Prostate gland (tissue), 2 donors: ENCODE data around the gene MED12L. TPM values are rescaled to one million over a fixed set of nuclear protein-coding genes. Genes with fewer than 3 reads are reported as not detected.

Experiments used
- DNase-seq: peaks from one replicate; pipeline ENCODE4 v3.0.0-alpha.2; 2019; ENCODE audit warnings: low spot score
- H3K27ac ChIP-seq, 2 donors: fragments of 200-600 bp; sonication (generic); 2 replicates each; pipeline ENCODE4 v1.5.1; 2017 to 2019
- H3K27me3 ChIP-seq: fragments of 200-600 bp; sonication (generic); replicated peaks from 2 replicates; pipeline ENCODE4 v1.5.1; 2019; ENCODE audit not compliant: insufficient read depth
- H3K36me3 ChIP-seq, 2 donors: fragments of 200-600 bp; sonication (generic); 1 replicate in 1 of 2; 2 replicates in 1 of 2; pipeline versions ENCODE4 v1.5.1 to v1.8.1; 2017 to 2019
- H3K4me1 ChIP-seq: fragments of 200-600 bp; sonication (generic); replicated peaks from 2 replicates; pipeline ENCODE4 v1.5.1; 2019
- H3K4me3 ChIP-seq, 2 donors: fragments of 200-600 bp; sonication (generic); 2 replicates each; pipeline ENCODE4 v1.5.1; 2017 to 2019
- H3K9me3 ChIP-seq: fragments of 200-600 bp; sonication (generic); 2 replicates; pipeline ENCODE4 v1.5.1; 2017
- POLR2A ChIP-seq: fragments of 450-650 bp; IDR thresholded peaks from one replicate; pipeline ENCODE4 v1.6.1; 2016; ENCODE audit warnings: antibody characterized with exemption, mild to moderate bottlenecking
- POLR2AphosphoS5 ChIP-seq: sonication (generic); formaldehyde crosslinking; IDR thresholded peaks from one replicate; pipeline ENCODE4 v1.6.1; 2017; ENCODE audit warnings: antibody characterized with exemption
- WGBS: methylation state at CpG from one replicate; pipeline ENCODE4 v1.1.5; 2018; 5-methylcytosine and 5-hydroxymethylcytosine counted together
- intact Hi-C: fragments of 100-400 bp; cut with DNase I; formaldehyde crosslinking; loops from one replicate; pipeline ENCODE4 v1.14.2; 2022
- total RNA-seq, 2 donors: library from RNA; depleted of rRNA; stranded (reverse); fragments of >200 nt; gene quantifications; one replicate each; pipeline ENCODE4 v1.1.0, GENCODE V29; 2016
- TF ChIP-seq, protein P1 (sequence below), 4 experiments: fragments of 200-600 bp in 2 of 4; fragments of 450-650 bp in 2 of 4; sonication (generic) in 2 of 4; IDR thresholded peaks; 1 replicate in 3 of 4; 2 replicates in 1 of 4; pipeline ENCODE4 v1.5.1; 2016 to 2019; ENCODE audit warnings: antibody characterized with exemption in 4 of 4, mild to moderate bottlenecking in 2 of 4, moderate library complexity in 2 of 4

MED12L gene
- total RNA-seq, 2 donors from 2014 or later, result 3.6 to 4.3 TPM

GRCh38 chr3:151109286-151109800 lies 23.9 kb downstream of the MED12L start:
- intact Hi-C loops, result no loop called here
- DNase-seq, result no peak
- TF ChIP-seq POLR2AphosphoS5, result no peak
- no peak for TF ChIP-seq POLR2A
- TF ChIP-seq, protein P1, sequence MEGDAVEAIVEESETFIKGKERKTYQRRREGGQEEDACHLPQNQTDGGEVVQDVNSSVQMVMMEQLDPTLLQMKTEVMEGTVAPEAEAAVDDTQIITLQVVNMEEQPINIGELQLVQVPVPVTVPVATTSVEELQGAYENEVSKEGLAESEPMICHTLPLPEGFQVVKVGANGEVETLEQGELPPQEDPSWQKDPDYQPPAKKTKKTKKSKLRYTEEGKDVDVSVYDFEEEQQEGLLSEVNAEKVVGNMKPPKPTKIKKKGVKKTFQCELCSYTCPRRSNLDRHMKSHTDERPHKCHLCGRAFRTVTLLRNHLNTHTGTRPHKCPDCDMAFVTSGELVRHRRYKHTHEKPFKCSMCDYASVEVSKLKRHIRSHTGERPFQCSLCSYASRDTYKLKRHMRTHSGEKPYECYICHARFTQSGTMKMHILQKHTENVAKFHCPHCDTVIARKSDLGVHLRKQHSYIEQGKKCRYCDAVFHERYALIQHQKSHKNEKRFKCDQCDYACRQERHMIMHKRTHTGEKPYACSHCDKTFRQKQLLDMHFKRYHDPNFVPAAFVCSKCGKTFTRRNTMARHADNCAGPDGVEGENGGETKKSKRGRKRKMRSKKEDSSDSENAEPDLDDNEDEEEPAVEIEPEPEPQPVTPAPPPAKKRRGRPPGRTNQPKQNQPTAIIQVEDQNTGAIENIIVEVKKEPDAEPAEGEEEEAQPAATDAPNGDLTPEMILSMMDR (IDR thresholded peaks at IDR 0.05), result no peak
- H3K27ac ChIP-seq, result no peak overlapping the region
- H3K4me3 ChIP-seq, result no peak overlapping the region
- H3K9me3 ChIP-seq, result no peaks in the 10 kb centered on the region
- no peaks in the 10 kb centered on the region for H3K36me3 ChIP-seq
- H3K4me1 ChIP-seq, result no peaks in the 10 kb centered on the region
- H3K27me3 ChIP-seq, result no peaks in the 10 kb centered on the region
- WGBS, result 93% methylated on average over 8 of the region's 8 CpGs

- H3K36me3 ChIP-seq, result no peaks in the 10 kb centered on the region
- TF ChIP-seq POLR2AphosphoS5 (peak; percentile 39), POLR2A (no peak)
- TF ChIP-seq, protein P1 (IDR thresholded peaks at IDR 0.05), result no peak
- no peaks in the 10 kb centered on the region for H3K4me1 ChIP-seq
- no peaks in the 10 kb centered on the region for H3K9me3 ChIP-seq
- H3K4me3 ChIP-seq, result no peak overlapping the region
- no peak overlapping the region for H3K27ac ChIP-seq
- WGBS, result 40% methylated on average over 3 of the region's 3 CpGs
- no peaks in the 10 kb centered on the region for H3K27me3 ChIP-seq
- intact Hi-C loops, result no loop called here
- DNase-seq, result no peak
Observed at GRCh38 chr3:151112731-151113130, 27.3 kb downstream of the MED12L start.

DNA sequence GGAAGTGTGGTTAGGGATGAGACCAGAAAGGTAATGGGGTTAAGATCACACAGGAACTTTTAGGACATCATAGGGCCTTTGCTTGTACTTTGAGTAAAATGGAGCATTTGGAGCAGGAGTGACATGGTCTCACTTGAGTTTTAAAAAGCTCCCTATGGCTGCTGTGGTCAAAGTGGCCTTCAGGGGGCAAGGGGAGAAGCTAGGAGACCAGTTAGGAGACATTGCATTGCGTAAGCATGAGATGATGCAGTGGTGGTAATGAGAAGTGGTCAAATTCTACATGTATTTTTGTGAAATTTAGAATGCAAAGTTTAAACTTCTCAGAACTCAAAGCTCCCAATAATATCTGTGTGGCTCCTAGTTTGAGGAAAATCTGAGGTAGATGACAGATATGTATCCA lies 27.9 kb downstream of the MED12L start:
- no peak overlapping the region for H3K27ac ChIP-seq
- no peak for TF ChIP-seq POLR2AphosphoS5
- TF ChIP-seq, protein P1 (IDR thresholded peaks at IDR 0.05), result no peak
- no peak for TF ChIP-seq POLR2A
- no peaks in the 10 kb centered on the region for H3K27me3 ChIP-seq
- H3K4me1 ChIP-seq, result no peaks in the 10 kb centered on the region
- no peak for DNase-seq
- 100% methylated on average over 1 of the region's 1 CpG for WGBS
- no peak overlapping the region for H3K4me3 ChIP-seq
- H3K36me3 ChIP-seq, result no peaks in the 10 kb centered on the region
- intact Hi-C loops, result no loop called here
- no peaks in the 10 kb centered on the region for H3K9me3 ChIP-seq

- H3K4me3 ChIP-seq, result no peak overlapping the region
- WGBS, result 65% methylated on average over 4 of the region's 4 CpGs
- DNase-seq, result no peak
- intact Hi-C loops, result no loop called here
- H3K27ac ChIP-seq, result no peak overlapping the region
- no peaks in the 10 kb centered on the region for H3K27me3 ChIP-seq
- no peaks in the 10 kb centered on the region for H3K9me3 ChIP-seq
- TF ChIP-seq POLR2AphosphoS5, result no peak
- TF ChIP-seq, protein P1 (IDR thresholded peaks at IDR 0.05), result no peak
- TF ChIP-seq POLR2A, result no peak
- no peaks in the 10 kb centered on the region for H3K36me3 ChIP-seq
- H3K4me1 ChIP-seq, result no peaks in the 10 kb centered on the region
Observed at GRCh38 chr3:151117047-151117446, 31.6 kb downstream of the MED12L start.

DNA sequence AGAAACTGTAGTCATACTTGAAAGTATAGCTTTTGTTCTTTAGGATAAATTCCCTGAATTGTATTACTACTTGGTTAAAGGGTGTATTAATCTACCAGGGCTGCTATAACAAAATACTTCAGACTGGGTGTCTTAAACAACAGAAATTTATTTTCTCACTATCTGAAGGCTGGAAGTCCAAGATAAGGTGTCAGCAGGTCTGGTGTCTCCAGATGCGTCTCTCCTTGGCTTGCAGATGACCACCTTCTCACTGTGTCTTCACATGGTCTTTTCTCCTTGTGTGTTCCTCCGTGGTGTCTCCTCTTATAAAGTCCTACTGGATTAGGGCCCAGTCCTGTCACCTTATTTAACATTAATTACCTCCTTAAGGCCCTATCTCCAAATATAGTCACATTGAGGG lies 33.7 kb downstream of the MED12L start:
- H3K9me3 ChIP-seq, result no peaks in the 10 kb centered on the region
- intact Hi-C loops, result no loop called here
- 87% methylated on average over 2 of the region's 2 CpGs for WGBS

More for the DNA sequence above, 33.7 kb downstream of the MED12L start:
- H3K36me3 ChIP-seq, result no peaks in the 10 kb centered on the region
- H3K4me3 ChIP-seq, result no peak overlapping the region
- TF ChIP-seq POLR2A, result no peak
- TF ChIP-seq, protein P1 (IDR thresholded peaks at IDR 0.05), result no peak
- no peak for TF ChIP-seq POLR2AphosphoS5
- no peaks in the 10 kb centered on the region for H3K4me1 ChIP-seq
- no peaks in the 10 kb centered on the region for H3K27me3 ChIP-seq
- DNase-seq, result no peak
- H3K27ac ChIP-seq, result no peak overlapping the region
